HepG2 (cell line): ENCODE results near the gene TAF1B. TPM values are rescaled to one million over a fixed set of nuclear protein-coding genes. Genes with fewer than 3 reads are reported as not detected.
A peak's percentile ranks its signal among the peaks of the same experiment; 100 is the strongest.

Experiments used
- DPF2 ChIP-seq: sonication (generic); formaldehyde crosslinking; IDR thresholded peaks from 2 replicates; pipeline ENCODE4 v1.4.0; 2020; ENCODE audit warnings: mild to moderate bottlenecking, low read depth, missing genetic modification reagents, borderline replicate concordance
- FOXA3 ChIP-seq: IDR thresholded peaks from 2 replicates; pipeline ENCODE4 v1.6.1; 2016; ENCODE audit warnings: missing genetic modification reagents, missing compliant biosample characterization
- MEF2D ChIP-seq: sonication (generic); formaldehyde crosslinking; IDR thresholded peaks from 2 replicates; pipeline ENCODE4 v1.5.1; 2020; ENCODE audit warnings: mild to moderate bottlenecking, missing genetic modification reagents
- MEIS2 ChIP-seq: sonication (generic); formaldehyde crosslinking; IDR thresholded peaks from 2 replicates; pipeline ENCODE4 v1.9.0; 2021; ENCODE audit warnings: mild to moderate bottlenecking, missing genetic modification reagents
- MIXL1 ChIP-seq: IDR thresholded peaks from 2 replicates; pipeline ENCODE4 v1.6.1; 2016
- NCOA2 ChIP-seq: sonication (generic); formaldehyde crosslinking; IDR thresholded peaks from 2 replicates; pipeline ENCODE4 v1.8.0; 2022; ENCODE audit warnings: inconsistent platforms
- RXRB ChIP-seq: IDR thresholded peaks from 2 replicates; pipeline ENCODE4 v1.6.1; 2016; ENCODE audit warnings: borderline replicate concordance, missing genetic modification reagents, missing compliant biosample characterization
- ZBTB20 ChIP-seq: sonication (generic); formaldehyde crosslinking; IDR thresholded peaks from 2 replicates; pipeline ENCODE4 v1.8.1; 2023; ENCODE audit warnings: missing genetic modification reagents, low read depth, mild to moderate bottlenecking, borderline replicate concordance
- ZMYM3 ChIP-seq: sonication (generic); formaldehyde crosslinking; IDR thresholded peaks from 2 replicates; pipeline ENCODE4 v1.5.1; 2020; ENCODE audit warnings: mild to moderate bottlenecking, missing genetic modification reagents
- ZNF124 ChIP-seq: sonication (generic); formaldehyde crosslinking; IDR thresholded peaks from 2 replicates; pipeline ENCODE4 v1.4.0; 2020; ENCODE audit warnings: missing genetic modification reagents
- ZNF331 ChIP-seq: sonication (generic); formaldehyde crosslinking; IDR thresholded peaks from 2 replicates; pipeline ENCODE4 v1.4.0; 2020; ENCODE audit warnings: missing genetic modification reagents
- ZNF737 ChIP-seq: sonication (generic); formaldehyde crosslinking; IDR thresholded peaks from 2 replicates; pipeline ENCODE4 v1.5.0; 2020; ENCODE audit warnings: missing genetic modification reagents, mild to moderate bottlenecking, borderline replicate concordance
- ZNF883 ChIP-seq: sonication (generic); formaldehyde crosslinking; IDR thresholded peaks from 2 replicates; pipeline ENCODE4 v1.5.1; 2020; ENCODE audit warnings: mild to moderate bottlenecking, missing genetic modification reagents; ENCODE audit errors: not compliant biosample characterization
- polyA plus RNA-seq, 8 experiments: library from polyadenylated mRNA; depleted of rRNA in 3 of 8; stranded (reverse) in 7 of 8; unstranded in 1 of 8; fragments of >200 nt; fragmentation: Illumina TruSeq in 4 of 8; extraction: Trizol in 4 of 8; gene quantifications; 2 replicates each; pipeline versions ENCODE4 v1.2.1 to v1.2.3, GENCODE V29; 2011 to 2016; ENCODE audit warnings: low read depth in 4 of 8, missing spikeins in 1 of 8, mixed read lengths in 1 of 8; ENCODE audit not compliant: insufficient read depth in 1 of 8
- total RNA-seq, 5 experiments: library from RNA; depleted of rRNA; stranded (reverse); fragments of >200 nt; fragmentation: Illumina TruSeq; extraction: Trizol; gene quantifications; 2 replicates each; pipeline ENCODE4 v1.2.3, GENCODE V29; 2016; ENCODE audit warnings: low read depth in 1 of 5
- TF ChIP-seq, protein P1 (sequence below): sonication (generic); formaldehyde crosslinking; IDR thresholded peaks from 2 replicates; pipeline ENCODE4 v1.4.0; 2020; ENCODE audit warnings: missing genetic modification reagents
- TF ChIP-seq, protein P2 (sequence below): sonication (generic); formaldehyde crosslinking; IDR thresholded peaks from 2 replicates; pipeline ENCODE4 v1.5.1; 2020; ENCODE audit warnings: mild to moderate bottlenecking, missing genetic modification reagents, borderline replicate concordance
- TF ChIP-seq, protein P3 (sequence below): sonication (generic); formaldehyde crosslinking; IDR thresholded peaks from 2 replicates; pipeline ENCODE4 v1.8.1; 2023; ENCODE audit warnings: missing genetic modification reagents, mild to moderate bottlenecking, borderline replicate concordance
- TF ChIP-seq, protein P4 (sequence below): sonication (generic); formaldehyde crosslinking; IDR thresholded peaks from 2 replicates; pipeline ENCODE4 v1.4.0; 2020; ENCODE audit warnings: missing genetic modification reagents

Gene TAF1B
- total and polyA plus RNA-seq, 2 of the 13 experiments (the other 11 are each of a cell fraction or from before 2014, with no cell fraction given), result 13.3 to 27.7 TPM

DNA sequence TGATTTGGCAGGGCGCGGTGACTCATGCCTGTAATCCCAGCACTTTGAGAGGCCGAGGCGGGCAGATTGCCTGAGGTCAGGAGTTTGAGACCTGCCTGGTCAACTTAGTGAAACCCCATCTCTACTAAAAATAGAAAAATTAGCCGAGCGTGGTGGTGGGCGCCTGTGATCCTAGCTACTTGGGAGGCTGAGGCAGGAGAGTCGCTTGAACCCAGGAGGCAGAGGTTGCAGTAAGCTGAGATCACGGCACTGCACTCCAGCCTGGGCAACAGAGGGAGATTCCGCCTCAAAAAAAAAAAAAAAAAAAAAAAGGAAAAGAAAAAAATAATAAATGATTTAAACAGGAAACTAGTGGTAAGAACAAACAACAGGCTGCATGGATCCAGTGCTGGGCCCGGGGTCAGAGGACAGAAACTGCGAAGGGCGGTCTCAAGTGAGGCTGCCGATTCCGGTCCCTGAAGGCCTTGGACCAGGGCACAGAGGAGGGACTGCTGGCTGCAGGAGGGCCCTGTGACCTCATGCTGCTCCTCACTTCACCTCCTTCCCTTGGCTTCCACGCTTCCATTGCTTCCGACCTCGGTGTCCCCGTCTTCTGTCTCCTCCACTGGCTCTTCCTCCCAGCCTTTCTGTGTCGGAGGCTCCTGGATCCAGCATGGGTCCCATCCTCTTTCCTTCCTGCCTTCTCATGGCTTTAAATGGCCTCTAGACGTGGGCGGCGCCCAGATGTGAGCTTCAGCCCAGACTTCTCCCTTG lies 106.1 kb downstream of the TAF1B start (continued):
- TF ChIP-seq, protein P1, sequence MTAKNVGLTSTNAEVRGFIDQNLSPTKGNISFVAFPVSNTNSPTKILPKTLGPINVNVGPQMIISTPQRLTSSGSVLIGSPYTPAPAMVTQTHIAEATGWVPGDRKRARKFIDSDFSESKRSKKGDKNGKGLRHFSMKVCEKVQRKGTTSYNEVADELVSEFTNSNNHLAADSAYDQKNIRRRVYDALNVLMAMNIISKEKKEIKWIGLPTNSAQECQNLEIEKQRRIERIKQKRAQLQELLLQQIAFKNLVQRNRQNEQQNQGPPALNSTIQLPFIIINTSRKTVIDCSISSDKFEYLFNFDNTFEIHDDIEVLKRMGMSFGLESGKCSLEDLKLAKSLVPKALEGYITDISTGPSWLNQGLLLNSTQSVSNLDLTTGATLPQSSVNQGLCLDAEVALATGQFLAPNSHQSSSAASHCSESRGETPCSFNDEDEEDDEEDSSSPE, result no peak
- TF ChIP-seq ZNF737 (CRISPR knock-in tag) (peak; percentile 83; the same call in 1 of the 2 replicates), RXRB (CRISPR knock-in tag) (peak; percentile 65; the same call in 1 of the 2 replicates), FOXA3 (CRISPR knock-in tag) (peak; percentile 47; the same call in 1 of the 2 replicates), ZNF331 (CRISPR knock-in tag) (0 out of 2 replicates have a peak, but pooled peaks have one; percentile 45), ZBTB20 (CRISPR knock-in tag) (peak; percentile 26; the same call in 1 of the 2 replicates), MIXL1 (CRISPR knock-in tag) (peak; percentile 11; the same call in 1 of the 2 replicates), DPF2 (CRISPR knock-in tag) (0 out of 2 replicates have a peak, but pooled peaks have one; percentile 48), NCOA2 (CRISPR knock-in tag) (peak; percentile 28; the same call in 1 of the 2 replicates), MEF2D (CRISPR knock-in tag) (0 out of 2 replicates have a peak, but pooled peaks have one; percentile 33), ZMYM3 (CRISPR knock-in tag) (peak; percentile 79), MEIS2 (CRISPR knock-in tag) (peak; percentile 65; the same call in 1 of the 2 replicates), ZNF124 (0 out of 2 replicates have a peak, but pooled peaks have one; percentile 1), ZNF883 (CRISPR knock-in tag) (peak; percentile 59)
- TF ChIP-seq, protein P2, sequence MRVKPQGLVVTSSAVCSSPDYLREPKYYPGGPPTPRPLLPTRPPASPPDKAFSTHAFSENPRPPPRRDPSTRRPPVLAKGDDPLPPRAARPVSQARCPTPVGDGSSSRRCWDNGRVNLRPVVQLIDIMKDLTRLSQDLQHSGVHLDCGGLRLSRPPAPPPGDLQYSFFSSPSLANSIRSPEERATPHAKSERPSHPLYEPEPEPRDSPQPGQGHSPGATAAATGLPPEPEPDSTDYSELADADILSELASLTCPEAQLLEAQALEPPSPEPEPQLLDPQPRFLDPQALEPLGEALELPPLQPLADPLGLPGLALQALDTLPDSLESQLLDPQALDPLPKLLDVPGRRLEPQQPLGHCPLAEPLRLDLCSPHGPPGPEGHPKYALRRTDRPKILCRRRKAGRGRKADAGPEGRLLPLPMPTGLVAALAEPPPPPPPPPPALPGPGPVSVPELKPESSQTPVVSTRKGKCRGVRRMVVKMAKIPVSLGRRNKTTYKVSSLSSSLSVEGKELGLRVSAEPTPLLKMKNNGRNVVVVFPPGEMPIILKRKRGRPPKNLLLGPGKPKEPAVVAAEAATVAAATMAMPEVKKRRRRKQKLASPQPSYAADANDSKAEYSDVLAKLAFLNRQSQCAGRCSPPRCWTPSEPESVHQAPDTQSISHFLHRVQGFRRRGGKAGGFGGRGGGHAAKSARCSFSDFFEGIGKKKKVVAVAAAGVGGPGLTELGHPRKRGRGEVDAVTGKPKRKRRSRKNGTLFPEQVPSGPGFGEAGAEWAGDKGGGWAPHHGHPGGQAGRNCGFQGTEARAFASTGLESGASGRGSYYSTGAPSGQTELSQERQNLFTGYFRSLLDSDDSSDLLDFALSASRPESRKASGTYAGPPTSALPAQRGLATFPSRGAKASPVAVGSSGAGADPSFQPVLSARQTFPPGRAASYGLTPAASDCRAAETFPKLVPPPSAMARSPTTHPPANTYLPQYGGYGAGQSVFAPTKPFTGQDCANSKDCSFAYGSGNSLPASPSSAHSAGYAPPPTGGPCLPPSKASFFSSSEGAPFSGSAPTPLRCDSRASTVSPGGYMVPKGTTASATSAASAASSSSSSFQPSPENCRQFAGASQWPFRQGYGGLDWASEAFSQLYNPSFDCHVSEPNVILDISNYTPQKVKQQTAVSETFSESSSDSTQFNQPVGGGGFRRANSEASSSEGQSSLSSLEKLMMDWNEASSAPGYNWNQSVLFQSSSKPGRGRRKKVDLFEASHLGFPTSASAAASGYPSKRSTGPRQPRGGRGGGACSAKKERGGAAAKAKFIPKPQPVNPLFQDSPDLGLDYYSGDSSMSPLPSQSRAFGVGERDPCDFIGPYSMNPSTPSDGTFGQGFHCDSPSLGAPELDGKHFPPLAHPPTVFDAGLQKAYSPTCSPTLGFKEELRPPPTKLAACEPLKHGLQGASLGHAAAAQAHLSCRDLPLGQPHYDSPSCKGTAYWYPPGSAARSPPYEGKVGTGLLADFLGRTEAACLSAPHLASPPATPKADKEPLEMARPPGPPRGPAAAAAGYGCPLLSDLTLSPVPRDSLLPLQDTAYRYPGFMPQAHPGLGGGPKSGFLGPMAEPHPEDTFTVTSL (CRISPR knock-in tag), result 0 out of 2 replicates have a peak, but pooled peaks have one; percentile 30
- TF ChIP-seq, protein P3, sequence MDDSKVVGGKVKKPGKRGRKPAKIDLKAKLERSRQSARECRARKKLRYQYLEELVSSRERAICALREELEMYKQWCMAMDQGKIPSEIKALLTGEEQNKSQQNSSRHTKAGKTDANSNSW, result 0 out of 2 replicates have a peak, but pooled peaks have one; percentile 28
- TF ChIP-seq, protein P4, sequence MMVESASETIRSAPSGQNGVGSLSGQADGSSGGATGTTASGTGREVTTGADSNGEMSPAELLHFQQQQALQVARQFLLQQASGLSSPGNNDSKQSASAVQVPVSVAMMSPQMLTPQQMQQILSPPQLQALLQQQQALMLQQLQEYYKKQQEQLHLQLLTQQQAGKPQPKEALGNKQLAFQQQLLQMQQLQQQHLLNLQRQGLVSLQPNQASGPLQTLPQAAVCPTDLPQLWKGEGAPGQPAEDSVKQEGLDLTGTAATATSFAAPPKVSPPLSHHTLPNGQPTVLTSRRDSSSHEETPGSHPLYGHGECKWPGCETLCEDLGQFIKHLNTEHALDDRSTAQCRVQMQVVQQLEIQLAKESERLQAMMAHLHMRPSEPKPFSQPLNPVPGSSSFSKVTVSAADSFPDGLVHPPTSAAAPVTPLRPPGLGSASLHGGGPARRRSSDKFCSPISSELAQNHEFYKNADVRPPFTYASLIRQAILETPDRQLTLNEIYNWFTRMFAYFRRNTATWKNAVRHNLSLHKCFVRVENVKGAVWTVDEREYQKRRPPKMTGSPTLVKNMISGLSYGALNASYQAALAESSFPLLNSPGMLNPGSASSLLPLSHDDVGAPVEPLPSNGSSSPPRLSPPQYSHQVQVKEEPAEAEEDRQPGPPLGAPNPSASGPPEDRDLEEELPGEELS (CRISPR knock-in tag), result peak; percentile 67; the same call in 1 of the 2 replicates
